ENCODE data around the gene C1orf198. TPM values are rescaled to one million over a fixed set of nuclear protein-coding genes. Genes with fewer than 3 reads are reported as not detected.
"Not testable (repeated sequence)": the region's sequence is repeated elsewhere in the genome, so short reads cannot be mapped to it uniquely, and the experiment has no call there.

The C1orf198 gene
- total RNA-seq, 3 donors from 2014 or later = 4.7 to 5.2 (median 4.9) TPM

DNA sequence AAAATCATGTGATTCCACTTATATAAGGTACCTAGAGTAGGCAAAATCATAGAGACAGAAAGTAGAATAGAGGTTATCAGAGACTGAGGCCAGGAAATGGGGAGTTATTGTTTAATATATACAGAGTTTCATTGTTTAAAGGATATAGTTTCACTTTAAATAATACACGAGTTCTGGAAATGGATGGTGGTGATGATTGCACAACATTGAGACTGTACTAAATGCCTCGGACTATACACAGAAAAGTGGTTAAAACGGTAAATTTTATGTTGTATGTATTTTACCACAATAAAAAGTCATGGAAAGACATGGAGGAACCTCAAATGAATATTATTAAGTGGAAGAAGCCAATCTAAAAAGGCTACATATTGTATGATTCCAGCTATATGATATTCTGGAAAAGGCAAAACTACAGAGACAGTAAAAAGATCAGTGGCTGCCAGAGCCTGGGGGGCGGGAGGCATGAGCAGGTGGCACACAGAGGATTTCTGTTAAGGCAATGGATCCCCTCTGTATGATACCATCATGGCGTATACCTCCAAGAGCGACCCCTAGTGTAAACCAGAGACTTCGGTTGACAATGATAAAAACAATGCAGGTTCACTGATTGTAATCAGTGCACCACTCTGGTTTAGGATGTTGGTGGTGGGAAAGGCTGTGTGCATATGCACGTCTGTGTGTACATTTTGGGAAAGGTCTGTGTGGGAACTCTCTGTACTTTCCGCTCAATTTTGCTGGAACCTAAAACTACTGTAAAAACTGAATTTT is 7.5 kb downstream of the C1orf198 start:
- H3K36me3 Mint-ChIP-seq (ENCODE audit: insufficient read depth) = no peaks in the 10 kb centered on the region
- no peak for ATAC-seq
- H3K4me1 Mint-ChIP-seq (ENCODE audit: low read depth) = peaks cover 5% of the 10 kb centered on the region
- H3K27me3 Mint-ChIP-seq (ENCODE audit: low read depth) = no peaks in the 10 kb centered on the region
- DNase-seq = no peak
- H3K4me3 Mint-ChIP-seq = no peak overlapping the region
- no peaks in the 10 kb centered on the region for H3K9me3 Mint-ChIP-seq

DNA sequence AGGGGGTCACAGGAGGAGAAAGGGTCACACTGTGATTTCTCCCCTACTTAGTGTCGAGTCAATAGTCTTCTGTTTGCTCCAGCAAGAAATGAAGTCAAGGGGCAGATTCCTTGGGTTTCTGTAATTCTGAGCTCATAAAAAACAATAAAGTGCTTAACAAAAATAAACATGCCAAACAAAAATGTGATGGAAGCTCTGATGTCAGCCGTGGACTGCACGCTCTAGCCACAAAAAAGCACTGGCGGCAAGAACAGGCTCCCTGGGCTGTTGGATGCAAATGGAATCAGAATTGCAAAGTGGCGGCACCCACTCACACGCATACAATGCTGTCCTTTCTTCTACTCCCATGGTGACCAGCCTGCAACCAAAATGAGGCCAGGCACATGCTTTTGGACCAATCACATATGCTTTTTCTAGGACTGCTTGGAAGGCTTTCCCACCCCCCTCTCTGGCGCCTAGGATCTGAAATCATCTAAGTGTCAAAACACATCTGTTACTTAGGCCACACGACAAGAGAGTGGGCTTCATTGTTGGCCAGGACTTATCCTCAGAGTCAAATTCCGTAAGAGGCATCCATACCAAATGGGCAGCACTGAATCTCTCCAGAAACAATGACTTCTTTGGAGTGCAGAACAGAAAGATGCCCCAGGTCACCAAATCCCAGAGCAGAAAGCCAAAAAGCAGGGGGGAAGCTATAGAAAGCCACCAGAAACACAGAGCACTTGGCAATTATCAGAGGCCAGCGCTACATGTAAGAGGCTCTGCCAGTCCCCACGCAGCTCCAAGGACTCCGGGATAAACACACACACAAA is 9.2 kb downstream of the C1orf198 start:
- ATAC-seq (no peak), DNase-seq (no peak)
- no peak overlapping the region for H3K4me3 Mint-ChIP-seq
- H3K9me3 Mint-ChIP-seq = no peaks in the 10 kb centered on the region
- peaks cover 5% of the 10 kb centered on the region for H3K4me1 Mint-ChIP-seq (ENCODE audit: low read depth)
- H3K36me3 Mint-ChIP-seq (ENCODE audit: insufficient read depth) = peaks cover 10% of the 10 kb centered on the region
- H3K27me3 Mint-ChIP-seq (ENCODE audit: low read depth) = no peaks in the 10 kb centered on the region

GRCh38 chr1:230858236-230858820 is 10.0 kb downstream of the C1orf198 start:
- peaks cover 11% of the 10 kb centered on the region for H3K36me3 Mint-ChIP-seq (ENCODE audit: insufficient read depth)
- H3K27me3 Mint-ChIP-seq (ENCODE audit: low read depth) = no peaks in the 10 kb centered on the region
- no peaks in the 10 kb centered on the region for H3K9me3 Mint-ChIP-seq
- H3K4me1 Mint-ChIP-seq (ENCODE audit: low read depth) = peaks cover 3% of the 10 kb centered on the region
- no peak for ATAC-seq
- H3K4me3 Mint-ChIP-seq = no peak overlapping the region
- no peak for DNase-seq

- DNase-seq (no peak), ATAC-seq (no peak)
- Mint-ChIP-seq H3K27me3 (ENCODE audit: low read depth) (no peaks in the 10 kb centered on the region), H3K4me3 (no peak overlapping the region), H3K4me1 (ENCODE audit: low read depth) (no peaks in the 10 kb centered on the region), H3K9me3 (no peaks in the 10 kb centered on the region), H3K36me3 (ENCODE audit: insufficient read depth) (peaks cover 11% of the 10 kb centered on the region)
Observed at GRCh38 chr1:230857822-230858221, 10.5 kb downstream of the C1orf198 start.

GRCh38 chr1:230857077-230857476 is 11.2 kb downstream of the C1orf198 start:
- Mint-ChIP-seq H3K27me3 (ENCODE audit: low read depth) (no peaks in the 10 kb centered on the region), H3K9me3 (no peaks in the 10 kb centered on the region), H3K4me1 (ENCODE audit: low read depth) (no peaks in the 10 kb centered on the region), H3K4me3 (no peak overlapping the region), H3K36me3 (ENCODE audit: insufficient read depth) (peaks cover 13% of the 10 kb centered on the region)
- DNase-seq = no peak
- no peak for ATAC-seq

GRCh38 chr1:230855886-230856285 is 12.4 kb downstream of the C1orf198 start:
- no peak for DNase-seq
- peaks cover 17% of the 10 kb centered on the region for H3K36me3 Mint-ChIP-seq (ENCODE audit: insufficient read depth)
- ATAC-seq = no peak
- H3K4me3 Mint-ChIP-seq = no peak overlapping the region
- H3K9me3 Mint-ChIP-seq = no peaks in the 10 kb centered on the region
- H3K27me3 Mint-ChIP-seq (ENCODE audit: low read depth) = no peaks in the 10 kb centered on the region
- no peaks in the 10 kb centered on the region for H3K4me1 Mint-ChIP-seq (ENCODE audit: low read depth)

- Mint-ChIP-seq H3K36me3 (ENCODE audit: insufficient read depth) (peaks cover 17% of the 10 kb centered on the region), H3K9me3 (no peaks in the 10 kb centered on the region), H3K4me1 (ENCODE audit: low read depth) (no peaks in the 10 kb centered on the region), H3K4me3 (no peak overlapping the region), H3K27me3 (ENCODE audit: low read depth) (no peaks in the 10 kb centered on the region)
- DNase-seq (no peak), ATAC-seq (no peak)
Observed at GRCh38 chr1:230854423-230854822, 13.9 kb downstream of the C1orf198 start.

DNA sequence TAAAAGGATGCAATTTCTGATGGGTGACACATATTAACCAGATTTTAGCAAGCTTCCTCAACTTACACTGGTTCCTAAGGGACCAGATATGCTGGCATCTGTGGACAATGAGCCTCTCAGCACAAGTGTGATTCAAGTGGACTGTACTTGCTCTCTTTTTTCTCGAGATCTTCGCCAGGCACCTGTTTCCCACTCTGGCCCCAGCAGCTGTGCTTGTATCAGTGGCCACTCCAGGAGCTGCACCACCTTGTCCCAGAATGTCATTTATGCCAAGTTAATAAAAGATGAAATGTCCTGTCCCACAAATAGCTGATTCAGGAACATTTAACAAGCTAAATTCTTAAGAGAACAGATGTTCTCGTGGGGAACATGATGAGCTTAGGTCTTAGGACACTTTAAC is 14.6 kb downstream of the C1orf198 start:
- Mint-ChIP-seq H3K4me1 (ENCODE audit: low read depth) (no peaks in the 10 kb centered on the region), H3K27me3 (ENCODE audit: low read depth) (no peaks in the 10 kb centered on the region), H3K36me3 (ENCODE audit: insufficient read depth) (peaks cover 17% of the 10 kb centered on the region), H3K9me3 (no peaks in the 10 kb centered on the region), H3K4me3 (no peak overlapping the region)
- DNase-seq = no peak
- ATAC-seq = no peak

- DNase-seq (no peak), ATAC-seq (no peak)
- Mint-ChIP-seq H3K9me3 (no peaks in the 10 kb centered on the region), H3K36me3 (ENCODE audit: insufficient read depth) (peaks cover 17% of the 10 kb centered on the region), H3K4me3 (no peak overlapping the region), H3K27me3 (ENCODE audit: low read depth) (no peaks in the 10 kb centered on the region), H3K4me1 (ENCODE audit: low read depth) (no peaks in the 10 kb centered on the region)
Observed at GRCh38 chr1:230852959-230853358, 15.4 kb downstream of the C1orf198 start.

- Mint-ChIP-seq H3K27me3 (ENCODE audit: low read depth) (no peaks in the 10 kb centered on the region), H3K4me1 (ENCODE audit: low read depth) (no peaks in the 10 kb centered on the region), H3K4me3 (no peak overlapping the region), H3K9me3 (no peaks in the 10 kb centered on the region), H3K36me3 (ENCODE audit: insufficient read depth) (peaks cover 17% of the 10 kb centered on the region)
- ATAC-seq (no peak), DNase-seq (no peak)
Observed at GRCh38 chr1:230851291-230851691, 17.0 kb downstream of the C1orf198 start.

DNA sequence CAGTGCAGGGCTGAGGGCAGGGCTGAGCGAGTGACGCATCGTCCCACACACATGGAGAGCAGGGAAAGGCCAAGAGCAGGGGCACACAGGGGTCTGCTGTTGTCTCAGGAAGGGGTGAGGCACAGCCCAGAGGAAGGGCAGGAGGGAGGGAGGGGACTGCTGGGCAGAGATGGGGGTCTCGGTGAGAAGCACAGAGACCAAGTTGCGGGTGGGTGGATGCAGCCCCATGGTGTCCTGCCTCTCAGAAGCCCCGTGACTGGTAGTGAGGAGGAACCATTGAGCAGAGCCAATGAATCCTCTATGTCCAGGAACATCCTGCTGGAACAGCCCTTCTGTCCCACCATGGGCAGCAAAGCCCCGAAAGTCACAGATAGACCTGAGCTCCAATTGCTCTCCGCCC is 17.8 kb downstream of the C1orf198 start:
- H3K4me1 Mint-ChIP-seq (ENCODE audit: low read depth) = no peaks in the 10 kb centered on the region
- no peaks in the 10 kb centered on the region for H3K27me3 Mint-ChIP-seq (ENCODE audit: low read depth)
- H3K9me3 Mint-ChIP-seq = no peaks in the 10 kb centered on the region
- peaks cover 17% of the 10 kb centered on the region for H3K36me3 Mint-ChIP-seq (ENCODE audit: insufficient read depth)
- H3K4me3 Mint-ChIP-seq = no peak overlapping the region
- DNase-seq = no peak
- ATAC-seq = no peak

- Mint-ChIP-seq H3K4me1 (ENCODE audit: low read depth) (no peaks in the 10 kb centered on the region), H3K9me3 (no peaks in the 10 kb centered on the region), H3K36me3 (ENCODE audit: insufficient read depth) (peaks cover 11% of the 10 kb centered on the region), H3K4me3 (no peak overlapping the region), H3K27me3 (ENCODE audit: low read depth) (no peaks in the 10 kb centered on the region)
- DNase-seq (no peak), ATAC-seq (no peak)
Observed at GRCh38 chr1:230849451-230850224, 18.7 kb downstream of the C1orf198 start.

DNA sequence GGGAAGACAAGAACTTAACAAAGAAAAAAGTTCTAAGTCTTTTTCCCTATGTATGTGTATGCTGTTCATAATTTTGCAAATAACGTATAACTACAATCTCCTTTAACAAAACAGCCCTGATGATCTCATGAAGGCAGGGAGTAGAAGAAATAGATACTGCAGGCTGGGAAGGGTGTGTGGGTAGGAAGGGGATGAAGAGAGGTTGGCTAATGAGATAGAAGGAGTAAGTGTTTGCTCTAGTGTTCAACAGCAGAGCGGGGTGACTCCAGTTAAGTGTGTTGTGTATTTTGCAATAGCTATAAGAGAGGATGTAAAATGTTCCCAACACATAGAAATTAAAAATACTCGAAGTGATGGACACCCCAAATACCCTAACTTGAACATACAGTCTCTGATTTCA is 20.1 kb downstream of the C1orf198 start:
- Mint-ChIP-seq H3K4me1 (ENCODE audit: low read depth) (no peaks in the 10 kb centered on the region), H3K27me3 (ENCODE audit: low read depth) (no peaks in the 10 kb centered on the region), H3K4me3 (no peak overlapping the region), H3K9me3 (no peaks in the 10 kb centered on the region), H3K36me3 (ENCODE audit: insufficient read depth) (peaks cover 11% of the 10 kb centered on the region)
- DNase-seq (no peak), ATAC-seq (no peak)

- H3K27me3 Mint-ChIP-seq (ENCODE audit: low read depth); DNase-seq; H3K4me3 Mint-ChIP-seq; H3K4me1 Mint-ChIP-seq (ENCODE audit: low read depth); H3K9me3 Mint-ChIP-seq; ATAC-seq: not testable (repeated sequence)
- H3K36me3 Mint-ChIP-seq (ENCODE audit: insufficient read depth) = peaks cover 14% of the 10 kb centered on the region
Observed at GRCh38 chr1:230845184-230845583, 23.1 kb downstream of the C1orf198 start.
